T-helper 17 cell (primary cell): ENCODE data around the gene SPATA18. TPM values are rescaled to one million over a fixed set of nuclear protein-coding genes. Genes with fewer than 3 reads are reported as not detected.

Experiments
- ATAC-seq: fragments of 150-1000 bp; cut with Tn5 transposase; 2 replicates; pipeline ENCODE4 v1.10.0; 2021; ENCODE audit warnings: mild to moderate bottlenecking, moderate library complexity
- DNase-seq, 3 donors: peaks; one replicate each; pipeline versions ENCODE4 v3.0.0 to v3.0.0-alpha.2; 2020 to 2021
- H3K9me3 ChIP-seq: one replicate; pipeline ENCODE4 v1.7.0; 2013; ENCODE audit warnings: low read length, mild to moderate bottlenecking; ENCODE audit not compliant: control insufficient read depth, poor library complexity, severe bottlenecking
- H3K27ac Mint-ChIP-seq: one replicate; pipeline ENCODE4 v1.8.0; 2022; ENCODE audit warnings: mild to moderate bottlenecking, moderate library complexity, mixed read lengths
- H3K27me3 Mint-ChIP-seq: one replicate; pipeline ENCODE4 v1.8.0; 2022; ENCODE audit warnings: mixed read lengths
- H3K36me3 Mint-ChIP-seq: one replicate; pipeline ENCODE4 v1.8.0; 2022; ENCODE audit warnings: low read depth, mixed read lengths
- H3K4me1 Mint-ChIP-seq: one replicate; pipeline ENCODE4 v1.8.0; 2022; ENCODE audit warnings: mild to moderate bottlenecking, mixed read lengths
- H3K4me3 Mint-ChIP-seq: one replicate; pipeline ENCODE4 v1.8.0; 2022; ENCODE audit warnings: mild to moderate bottlenecking, moderate library complexity, mixed read lengths
- total RNA-seq, 4 donors: library from RNA in 2 of 4; stranded (reverse) in 2 of 4; gene quantifications; one replicate each; pipeline ENCODE4 v1.2.3 and lab custom pipeline; 2022 to 2026

SPATA18 gene, protein sequence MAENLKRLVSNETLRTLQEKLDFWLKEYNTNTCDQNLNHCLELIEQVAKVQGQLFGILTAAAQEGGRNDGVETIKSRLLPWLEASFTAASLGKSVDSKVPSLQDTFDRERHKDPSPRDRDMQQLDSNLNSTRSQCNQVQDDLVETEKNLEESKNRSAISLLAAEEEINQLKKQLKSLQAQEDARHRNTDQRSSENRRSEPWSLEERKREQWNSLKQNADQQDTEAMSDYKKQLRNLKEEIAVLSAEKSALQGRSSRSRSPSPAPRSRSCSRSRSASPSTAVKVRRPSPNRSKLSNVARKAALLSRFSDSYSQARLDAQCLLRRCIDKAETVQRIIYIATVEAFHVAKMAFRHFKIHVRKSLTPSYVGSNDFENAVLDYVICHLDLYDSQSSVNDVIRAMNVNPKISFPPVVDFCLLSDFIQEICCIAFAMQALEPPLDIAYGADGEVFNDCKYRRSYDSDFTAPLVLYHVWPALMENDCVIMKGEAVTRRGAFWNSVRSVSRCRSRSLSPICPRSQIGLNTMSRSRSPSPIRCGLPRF
- total RNA-seq (under 1 TPM in 1 of 2 donors, not detected in 1; 0.18 TPM), total RNA-seq (lab: John Stamatoyannopoulos, UW) (0 to 0.38 reads per million in 2 donors)

DNA sequence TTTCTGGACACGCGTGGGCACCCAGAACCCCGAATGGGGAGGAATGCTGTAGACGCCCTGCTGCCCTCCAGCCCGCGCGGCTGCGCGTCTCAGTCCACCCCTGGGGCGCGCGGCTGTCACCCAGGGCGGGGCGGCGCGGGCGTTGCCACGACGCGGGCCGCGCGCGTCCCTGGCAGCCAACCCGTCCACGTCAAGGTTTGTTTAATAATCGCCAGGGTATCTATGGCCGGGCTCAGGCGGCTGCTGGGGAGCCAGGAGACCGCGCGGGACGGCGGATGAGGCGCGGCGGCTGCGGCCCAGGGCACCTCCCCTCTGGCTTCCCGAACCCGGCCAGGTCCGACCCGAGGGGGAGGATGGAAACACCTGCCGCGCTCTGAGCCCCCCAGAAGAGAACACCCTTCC, at the start of gene SPATA18:
SPATA18 (plus strand) TSS at position 92 of the 402 bp plus-strand sequence. CDS start 401 bp downstream, outside the sequence.
- Mint-ChIP-seq H3K4me1 (peaks cover 13% of the 10 kb centered on the region), H3K27me3 (peaks cover 77% of the 10 kb centered on the region), H3K36me3 (peaks cover 5% of the 10 kb centered on the region), H3K4me3 (peak within 1 kb of the TSS; percentile 84), H3K27ac (no peak within 1 kb of the TSS)
- ATAC-seq (peak; percentile 65), DNase-seq (no peak)
- H3K9me3 ChIP-seq, result no peaks in the 10 kb centered on the region

DNA sequence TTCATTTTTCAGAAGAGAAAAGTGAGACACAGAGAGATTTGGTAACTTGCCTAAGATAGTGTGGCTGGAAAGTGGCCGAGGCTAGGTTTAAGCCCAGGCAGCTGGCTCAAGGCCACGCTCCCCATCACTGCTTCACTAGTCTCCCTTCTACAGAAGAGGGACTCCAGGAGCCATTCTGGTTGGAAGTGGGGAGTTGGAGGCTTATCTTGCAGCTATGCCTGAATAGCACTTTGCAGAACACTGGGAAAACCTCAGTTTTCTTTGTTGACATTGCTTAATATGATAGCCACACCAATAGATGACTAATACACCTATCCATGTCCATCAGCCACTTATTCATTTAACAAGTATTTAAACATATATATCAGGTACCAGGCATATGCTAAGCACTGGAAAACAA, 49.5 kb upstream of the SPATA18 start:
- Mint-ChIP-seq H3K27ac (no peak overlapping the region), H3K4me1 (no peaks in the 10 kb centered on the region), H3K27me3 (no peaks in the 10 kb centered on the region), H3K4me3 (no peak overlapping the region), H3K36me3 (peaks cover 5% of the 10 kb centered on the region)
- DNase-seq, result no peak
- no peak for ATAC-seq
- no peaks in the 10 kb centered on the region for H3K9me3 ChIP-seq

DNA sequence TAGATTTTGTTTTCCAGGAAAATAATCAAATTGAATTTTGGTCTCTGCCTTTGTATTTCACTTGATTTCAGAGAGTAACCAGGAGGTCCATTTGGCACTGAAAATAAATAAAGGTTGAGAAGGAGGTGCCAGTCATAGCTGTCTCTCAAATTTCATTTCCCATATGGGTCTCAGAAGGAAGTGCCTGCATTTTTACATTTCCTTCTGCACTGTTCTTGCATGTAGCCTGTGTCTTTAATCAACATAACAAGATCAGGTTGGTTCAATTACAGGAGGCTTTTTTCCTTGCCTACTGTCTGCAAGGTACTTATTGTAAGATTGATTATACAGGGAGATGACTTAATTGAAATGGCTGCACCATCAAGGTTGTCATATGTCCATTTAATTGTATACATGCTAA, 46.7 kb upstream of the SPATA18 start:
- Mint-ChIP-seq H3K4me1 (no peaks in the 10 kb centered on the region), H3K36me3 (no peaks in the 10 kb centered on the region), H3K27me3 (no peaks in the 10 kb centered on the region), H3K4me3 (no peak overlapping the region), H3K27ac (no peak overlapping the region)
- no peak for DNase-seq
- no peak for ATAC-seq
- no peaks in the 10 kb centered on the region for H3K9me3 ChIP-seq

GRCh38 chr4:52005604-52006273, 45.4 kb upstream of the SPATA18 start:
- ATAC-seq (no peak), DNase-seq (no peak)
- H3K27ac Mint-ChIP-seq, result no peak overlapping the region
- no peaks in the 10 kb centered on the region for H3K4me1 Mint-ChIP-seq
- no peaks in the 10 kb centered on the region for H3K36me3 Mint-ChIP-seq
- no peaks in the 10 kb centered on the region for H3K9me3 ChIP-seq
- no peaks in the 10 kb centered on the region for H3K27me3 Mint-ChIP-seq
- no peak overlapping the region for H3K4me3 Mint-ChIP-seq

DNA sequence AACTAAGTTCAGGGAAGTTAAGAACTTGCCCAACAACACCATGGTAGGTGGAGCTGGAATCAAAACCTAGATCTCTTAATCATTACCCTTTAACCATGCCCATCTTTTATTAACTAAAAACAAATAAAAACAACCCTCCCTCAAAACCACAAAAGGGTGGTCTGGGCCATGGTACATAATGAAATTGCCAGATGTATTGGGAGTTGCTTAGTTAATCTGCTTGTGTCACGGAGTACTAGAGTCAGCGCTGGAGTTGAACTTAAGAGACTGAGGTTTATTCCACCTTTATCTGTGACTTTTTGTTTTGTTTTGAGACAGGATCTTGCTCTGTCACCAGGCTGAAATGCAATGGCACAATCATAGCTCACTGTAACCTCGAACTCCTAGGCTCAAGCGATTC, 44.2 kb upstream of the SPATA18 start:
- no peaks in the 10 kb centered on the region for H3K9me3 ChIP-seq
- Mint-ChIP-seq H3K36me3 (no peaks in the 10 kb centered on the region), H3K4me1 (no peaks in the 10 kb centered on the region), H3K4me3 (no peak overlapping the region), H3K27ac (no peak overlapping the region), H3K27me3 (no peaks in the 10 kb centered on the region)
- ATAC-seq, result no peak
- DNase-seq, result no peak

DNA sequence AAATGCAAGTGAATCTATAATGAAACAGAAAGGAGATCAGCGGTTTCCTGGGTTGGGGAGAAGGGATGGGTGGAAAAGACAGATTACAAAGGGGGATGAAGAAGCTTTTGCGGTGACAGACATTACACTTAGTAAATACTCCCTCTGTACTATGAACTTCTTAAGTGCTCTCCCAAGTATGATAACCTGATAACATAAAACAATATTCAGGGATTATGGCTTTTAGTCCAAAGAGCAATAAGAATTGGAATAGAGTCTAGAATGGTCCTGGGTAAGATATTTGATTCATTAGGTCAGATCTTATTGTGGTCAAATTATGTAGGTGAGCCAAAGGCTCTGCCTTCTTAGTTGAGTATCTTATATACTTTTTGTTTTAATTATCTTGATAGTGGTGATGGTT, 40.1 kb upstream of the SPATA18 start:
- H3K27ac Mint-ChIP-seq, result no peak overlapping the region
- H3K9me3 ChIP-seq, result no peaks in the 10 kb centered on the region
- no peaks in the 10 kb centered on the region for H3K4me1 Mint-ChIP-seq
- H3K27me3 Mint-ChIP-seq, result no peaks in the 10 kb centered on the region
- H3K36me3 Mint-ChIP-seq, result no peaks in the 10 kb centered on the region
- DNase-seq, result no peak
- no peak for ATAC-seq
- H3K4me3 Mint-ChIP-seq, result no peak overlapping the region

DNA sequence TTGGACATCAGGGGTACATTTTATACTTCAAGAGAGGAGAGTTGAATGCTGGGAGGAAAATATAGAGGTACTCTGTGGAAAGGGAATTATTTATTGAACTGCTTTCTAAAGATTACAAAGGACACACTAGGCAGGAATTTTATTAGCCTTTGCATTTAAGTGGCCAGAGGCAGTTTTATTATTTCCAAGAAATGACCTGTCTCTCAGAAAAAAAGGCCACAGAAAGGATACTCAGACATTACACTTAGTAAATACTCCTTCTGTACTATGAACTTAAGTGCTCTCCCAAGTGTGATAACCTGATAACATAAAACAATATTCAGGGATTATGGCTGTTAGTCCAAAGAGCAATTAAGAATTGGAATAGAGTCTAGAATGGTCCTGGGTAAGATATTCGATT, 38.5 kb upstream of the SPATA18 start:
- no peaks in the 10 kb centered on the region for H3K9me3 ChIP-seq
- no peak overlapping the region for H3K4me3 Mint-ChIP-seq
- H3K27me3 Mint-ChIP-seq, result no peaks in the 10 kb centered on the region
- ATAC-seq (no peak), DNase-seq (no peak)
- H3K4me1 Mint-ChIP-seq, result no peaks in the 10 kb centered on the region
- no peak overlapping the region for H3K27ac Mint-ChIP-seq
- no peaks in the 10 kb centered on the region for H3K36me3 Mint-ChIP-seq

DNA sequence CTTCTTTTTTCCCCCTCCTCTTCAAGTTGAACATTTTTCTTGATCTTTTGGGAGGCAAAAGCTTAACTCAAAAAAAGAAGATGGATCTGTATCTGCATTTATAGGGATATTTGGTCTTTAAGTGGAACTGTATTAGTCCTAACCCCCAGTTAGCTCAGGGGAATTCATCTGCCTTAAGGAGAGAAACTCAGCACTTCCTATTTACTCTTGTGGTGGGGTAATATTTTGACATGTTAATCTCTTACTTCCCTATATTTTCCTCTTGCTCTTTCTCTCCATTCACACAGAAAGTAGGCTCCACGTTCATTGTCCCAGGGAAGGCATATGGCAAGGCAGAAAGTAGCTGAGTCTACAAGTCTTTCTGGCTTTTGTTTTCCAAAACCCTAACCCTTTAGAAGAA, 36.2 kb upstream of the SPATA18 start:
- no peaks in the 10 kb centered on the region for H3K9me3 ChIP-seq
- no peak for ATAC-seq
- H3K27ac Mint-ChIP-seq, result no peak overlapping the region
- H3K4me1 Mint-ChIP-seq, result no peaks in the 10 kb centered on the region
- no peaks in the 10 kb centered on the region for H3K27me3 Mint-ChIP-seq
- no peak for DNase-seq
- H3K36me3 Mint-ChIP-seq, result no peaks in the 10 kb centered on the region
- no peak overlapping the region for H3K4me3 Mint-ChIP-seq

DNA sequence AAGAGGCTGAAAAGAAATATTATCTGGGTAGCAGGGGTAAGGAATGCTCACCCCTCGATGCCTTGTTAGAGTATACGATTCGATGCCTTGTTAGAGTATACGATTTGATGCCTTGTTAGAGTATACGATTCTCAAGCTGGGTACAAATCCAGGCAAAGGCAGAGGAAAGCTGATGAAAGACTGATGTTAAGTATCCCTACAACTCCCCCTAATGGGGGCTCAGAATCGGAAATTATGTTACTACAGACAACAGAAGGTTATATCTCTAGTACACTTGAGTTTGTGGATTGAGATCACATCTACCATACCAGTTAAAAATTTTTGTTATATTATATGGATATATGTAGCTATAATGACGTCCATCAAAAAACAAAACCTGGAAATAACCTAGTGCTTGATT, 35.7 kb upstream of the SPATA18 start:
- Mint-ChIP-seq H3K27ac (no peak overlapping the region), H3K36me3 (no peaks in the 10 kb centered on the region), H3K4me3 (no peak overlapping the region), H3K4me1 (no peaks in the 10 kb centered on the region), H3K27me3 (no peaks in the 10 kb centered on the region)
- DNase-seq (no peak), ATAC-seq (no peak)
- H3K9me3 ChIP-seq, result no peaks in the 10 kb centered on the region

GRCh38 chr4:52016981-52017380, 34.1 kb upstream of the SPATA18 start:
- DNase-seq (no peak), ATAC-seq (no peak)
- Mint-ChIP-seq H3K4me3 (no peak overlapping the region), H3K36me3 (no peaks in the 10 kb centered on the region), H3K27ac (no peak overlapping the region), H3K27me3 (no peaks in the 10 kb centered on the region), H3K4me1 (no peaks in the 10 kb centered on the region)
- no peaks in the 10 kb centered on the region for H3K9me3 ChIP-seq

DNA sequence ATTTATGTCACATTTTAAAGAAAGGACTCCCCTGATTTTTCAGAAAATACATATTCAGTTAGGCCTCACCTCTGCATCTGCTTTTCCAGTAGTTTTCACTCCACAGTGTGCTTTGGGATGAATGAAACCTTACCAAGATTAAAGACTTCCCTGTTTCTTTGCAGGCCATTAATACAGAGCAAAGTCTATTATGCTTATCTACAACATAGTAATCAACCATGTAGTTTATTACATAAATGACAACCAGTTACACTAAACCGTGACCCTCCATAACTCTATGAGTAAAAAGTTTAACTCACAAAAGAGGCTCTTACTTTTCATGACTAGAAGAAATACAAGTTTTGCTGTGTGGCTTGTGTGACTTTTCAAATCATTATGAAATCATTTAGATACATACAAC, 33.3 kb upstream of the SPATA18 start:
- no peak overlapping the region for H3K27ac Mint-ChIP-seq
- H3K36me3 Mint-ChIP-seq, result no peaks in the 10 kb centered on the region
- no peak for DNase-seq
- H3K4me1 Mint-ChIP-seq, result no peaks in the 10 kb centered on the region
- no peaks in the 10 kb centered on the region for H3K27me3 Mint-ChIP-seq
- no peaks in the 10 kb centered on the region for H3K9me3 ChIP-seq
- no peak overlapping the region for H3K4me3 Mint-ChIP-seq
- no peak for ATAC-seq

- Mint-ChIP-seq H3K27me3 (no peaks in the 10 kb centered on the region), H3K36me3 (no peaks in the 10 kb centered on the region), H3K4me3 (no peak within 1 kb of the TSS), H3K4me1 (peaks cover 2% of the 10 kb centered on the region), H3K27ac (peak within 1 kb of the TSS; percentile 14)
- H3K9me3 ChIP-seq, result no peaks in the 10 kb centered on the region
- no peak for ATAC-seq
- no peak for DNase-seq
These were observed 31.0 kb upstream of the SPATA18 start, which contains the start of gene LRRC66 for GRCh38 chr4:52019936-52020657. TSS of gene LRRC66 (minus strand) at chr4:52020363. CDS start at chr4:52017613, 2,750 bp downstream.

DNA sequence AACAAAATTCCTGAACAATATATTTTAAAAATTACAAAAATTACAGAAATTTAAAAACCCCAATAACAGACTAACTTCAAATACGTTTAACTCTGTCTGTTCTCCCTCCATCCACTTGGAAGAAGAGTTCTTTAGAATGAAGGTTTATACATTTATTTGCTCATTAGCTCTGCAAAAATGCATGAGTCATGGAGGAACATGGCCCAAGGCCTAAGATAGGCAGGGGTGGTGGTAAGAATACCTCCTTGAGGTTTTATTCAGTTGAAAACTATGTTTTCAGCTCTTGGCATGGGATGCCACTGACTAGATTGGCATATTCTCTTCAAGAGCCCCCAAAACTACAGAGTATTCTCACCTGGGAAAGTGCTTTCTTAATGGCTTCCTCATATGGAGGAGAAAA, 22.1 kb upstream of the SPATA18 start:
- H3K36me3 Mint-ChIP-seq, result peaks cover 4% of the 10 kb centered on the region

More for the DNA sequence above, 22.1 kb upstream of the SPATA18 start:
- no peak overlapping the region for H3K27ac Mint-ChIP-seq
- no peak for DNase-seq
- ATAC-seq, result no peak
- H3K4me1 Mint-ChIP-seq, result peaks cover 7% of the 10 kb centered on the region
- no peaks in the 10 kb centered on the region for H3K9me3 ChIP-seq
- H3K27me3 Mint-ChIP-seq, result no peaks in the 10 kb centered on the region
- H3K4me3 Mint-ChIP-seq, result no peak overlapping the region
